Kidney epithelial cell (primary cell): ENCODE data around the gene SASH3. TPM values are rescaled to one million over a fixed set of nuclear protein-coding genes. Genes with fewer than 3 reads are reported as not detected.
A peak's percentile ranks its signal among the peaks of the same experiment; 100 is the strongest.

ENCODE experiments used
- DNase-seq: peaks from one replicate; pipeline ENCODE4 v3.0.0-alpha.2; 2010; ENCODE audit warnings: low read depth
- H3K27me3 ChIP-seq: 2 replicates; pipeline ENCODE4 v1.6.0; 2011; ENCODE audit warnings: low read length; ENCODE audit not compliant: control insufficient read depth, insufficient read depth
- H3K36me3 ChIP-seq: 2 replicates; pipeline ENCODE4 v1.5.1; 2011; ENCODE audit warnings: low read length; ENCODE audit not compliant: control insufficient read depth, insufficient read depth
- H3K4me3 ChIP-seq: 2 replicates; pipeline ENCODE4 v1.5.1; 2011; ENCODE audit warnings: low read depth, mild to moderate bottlenecking, control low read depth, low read length
- CTCF ChIP-seq: IDR thresholded peaks from 2 replicates; pipeline ENCODE4 v1.5.1; 2011; ENCODE audit warnings: mild to moderate bottlenecking, moderate library complexity, low read length, control low read depth, inconsistent platforms; ENCODE audit not compliant: insufficient read depth, poor library complexity, severe bottlenecking
- total RNA-seq: library from RNA; depleted of rRNA; stranded (reverse); fragments of >200 nt; gene quantifications from 2 replicates; pipeline ENCODE4 v1.2.3, GENCODE V29; 2015

The SASH3 gene
- not detected in 2 replicates for total RNA-seq

- DNase-seq: no peak
- no peak for TF ChIP-seq CTCF
- Histone ChIP-seq H3K27me3 (no peaks in the 10 kb centered on the region), H3K36me3 (no peaks in the 10 kb centered on the region), H3K4me3 (no peak within 1 kb of the TSS)
Observed at GRCh38 chrX:129779747-129780146, at the start of gene SASH3. SASH3 (plus strand) TSS chrX:129779949; CDS start chrX:129780098, 149 bp downstream.

GRCh38 chrX:129731228-129731627, 48.5 kb upstream of the SASH3 start:
- H3K36me3 ChIP-seq: no peaks in the 10 kb centered on the region
- DNase-seq: no peak
- TF ChIP-seq CTCF: no peak
- no peak overlapping the region for H3K4me3 ChIP-seq
- no peaks in the 10 kb centered on the region for H3K27me3 ChIP-seq

GRCh38 chrX:129732857-129733256, 46.9 kb upstream of the SASH3 start:
- no peak for DNase-seq
- Histone ChIP-seq H3K27me3 (no peaks in the 10 kb centered on the region), H3K4me3 (no peak overlapping the region), H3K36me3 (no peaks in the 10 kb centered on the region)
- TF ChIP-seq CTCF: no peak

GRCh38 chrX:129733335-129733734, 46.4 kb upstream of the SASH3 start:
- TF ChIP-seq CTCF: no peak

GRCh38 chrX:129736491-129736890, 43.3 kb upstream of the SASH3 start:
- no peak for DNase-seq
- H3K27me3 ChIP-seq: no peaks in the 10 kb centered on the region
- H3K36me3 ChIP-seq: no peaks in the 10 kb centered on the region
- TF ChIP-seq CTCF: no peak
- H3K4me3 ChIP-seq: no peak overlapping the region

More at GRCh38 chrX:129733335-129733734, 46.4 kb upstream of the SASH3 start:
- DNase-seq: no peak
- Histone ChIP-seq H3K4me3 (no peak overlapping the region), H3K27me3 (no peaks in the 10 kb centered on the region), H3K36me3 (no peaks in the 10 kb centered on the region)

GRCh38 chrX:129737916-129738315, 41.8 kb upstream of the SASH3 start:
- no peaks in the 10 kb centered on the region for H3K36me3 ChIP-seq
- DNase-seq: peak; percentile 14
- no peak overlapping the region for H3K4me3 ChIP-seq
- no peak for TF ChIP-seq CTCF
- no peaks in the 10 kb centered on the region for H3K27me3 ChIP-seq
